Prostate gland (tissue), 2 donors: Measurements from ENCODE around the gene ZBED1.

ENCODE experiments used
- POLR2A ChIP-seq: fragments of 450-650 bp; IDR thresholded peaks from one replicate; pipeline ENCODE4 v1.6.1; 2016; ENCODE audit warnings: antibody characterized with exemption, mild to moderate bottlenecking
- POLR2AphosphoS5 ChIP-seq: sonication (generic); formaldehyde crosslinking; IDR thresholded peaks from one replicate; pipeline ENCODE4 v1.6.1; 2017; ENCODE audit warnings: antibody characterized with exemption
- TF ChIP-seq, protein P1 (sequence below), 4 experiments: fragments of 200-600 bp in 2 of 4; fragments of 450-650 bp in 2 of 4; sonication (generic) in 2 of 4; IDR thresholded peaks; 1 replicate in 3 of 4; 2 replicates in 1 of 4; pipeline ENCODE4 v1.5.1; 2016 to 2019; ENCODE audit warnings: antibody characterized with exemption in 4 of 4, mild to moderate bottlenecking in 2 of 4, moderate library complexity in 2 of 4

DNA sequence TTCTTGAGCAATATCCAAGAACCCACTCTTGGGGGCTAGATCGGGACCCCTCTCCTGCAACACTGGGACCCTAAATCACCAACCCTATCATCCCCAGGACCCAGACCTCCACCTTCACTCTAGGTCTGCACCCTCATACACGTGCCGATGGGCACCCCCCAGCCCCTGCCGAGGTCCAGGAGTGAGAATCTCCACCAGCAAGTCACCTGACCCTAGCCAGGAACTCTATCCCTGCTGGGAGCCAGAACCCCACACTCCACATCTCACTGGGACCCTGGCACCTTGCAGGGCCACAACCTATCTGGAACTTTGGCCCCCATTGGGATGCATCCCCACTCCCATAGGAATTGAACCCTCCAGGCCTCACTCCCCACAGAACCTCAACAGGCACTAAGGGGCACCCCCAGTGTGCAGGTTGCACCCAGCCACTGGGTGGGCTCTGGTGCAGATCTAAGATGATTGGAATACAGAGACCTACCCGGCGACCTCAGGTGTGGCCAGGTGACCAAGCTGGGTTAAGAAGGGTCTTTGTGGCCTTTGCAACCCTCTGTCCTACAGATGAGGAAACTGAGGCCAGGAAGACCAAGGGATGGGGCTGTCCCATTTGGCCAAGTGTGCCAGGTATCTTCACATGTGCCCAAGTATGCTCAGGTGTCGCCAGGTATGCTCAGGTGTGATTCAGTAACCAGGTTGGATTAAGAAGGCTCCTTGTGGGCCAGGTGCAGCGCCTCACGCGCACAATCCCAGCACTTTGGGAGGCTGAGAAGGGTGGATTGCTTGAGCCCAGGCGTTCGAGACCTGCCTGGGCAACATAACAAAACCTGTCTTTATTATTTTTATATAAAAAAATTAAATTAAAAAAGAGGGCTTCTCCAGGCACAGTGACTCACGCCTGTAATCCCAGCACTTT lies 3.1 kb upstream of the ZBED1 start:
- no peak for TF ChIP-seq POLR2A
- no peak for TF ChIP-seq POLR2AphosphoS5
- TF ChIP-seq, protein P1, sequence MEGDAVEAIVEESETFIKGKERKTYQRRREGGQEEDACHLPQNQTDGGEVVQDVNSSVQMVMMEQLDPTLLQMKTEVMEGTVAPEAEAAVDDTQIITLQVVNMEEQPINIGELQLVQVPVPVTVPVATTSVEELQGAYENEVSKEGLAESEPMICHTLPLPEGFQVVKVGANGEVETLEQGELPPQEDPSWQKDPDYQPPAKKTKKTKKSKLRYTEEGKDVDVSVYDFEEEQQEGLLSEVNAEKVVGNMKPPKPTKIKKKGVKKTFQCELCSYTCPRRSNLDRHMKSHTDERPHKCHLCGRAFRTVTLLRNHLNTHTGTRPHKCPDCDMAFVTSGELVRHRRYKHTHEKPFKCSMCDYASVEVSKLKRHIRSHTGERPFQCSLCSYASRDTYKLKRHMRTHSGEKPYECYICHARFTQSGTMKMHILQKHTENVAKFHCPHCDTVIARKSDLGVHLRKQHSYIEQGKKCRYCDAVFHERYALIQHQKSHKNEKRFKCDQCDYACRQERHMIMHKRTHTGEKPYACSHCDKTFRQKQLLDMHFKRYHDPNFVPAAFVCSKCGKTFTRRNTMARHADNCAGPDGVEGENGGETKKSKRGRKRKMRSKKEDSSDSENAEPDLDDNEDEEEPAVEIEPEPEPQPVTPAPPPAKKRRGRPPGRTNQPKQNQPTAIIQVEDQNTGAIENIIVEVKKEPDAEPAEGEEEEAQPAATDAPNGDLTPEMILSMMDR (IDR thresholded peaks at IDR 0.05), result no peak
